ENCODE data around the gene REV3L.

DNA sequence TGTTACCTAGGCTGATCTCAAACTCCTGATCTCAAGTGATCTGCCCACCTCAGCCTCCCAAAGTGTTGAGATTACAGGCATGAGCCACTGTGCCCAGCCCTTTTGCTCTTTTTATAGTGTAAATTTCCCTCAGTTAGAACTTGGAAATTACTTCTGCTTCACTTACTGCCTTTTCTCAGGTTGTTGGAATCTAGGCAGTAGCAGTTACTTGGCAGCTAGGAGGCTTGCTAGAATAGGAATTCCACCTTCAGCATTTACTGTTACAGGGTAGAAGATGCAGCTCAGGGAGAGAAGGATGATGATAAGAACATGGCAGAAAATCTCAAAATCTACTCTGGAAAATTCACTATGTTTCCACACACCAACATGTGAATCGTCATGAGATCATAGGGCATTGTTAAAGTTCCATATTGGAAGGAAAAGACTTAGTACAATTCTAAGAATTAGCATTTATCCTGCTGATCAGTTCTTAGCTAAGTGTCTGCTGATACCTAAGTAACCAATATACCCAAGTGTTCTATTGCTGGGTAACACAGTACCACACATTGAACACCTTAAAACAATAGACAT, 213.5 kb downstream of the REV3L start:
- TF ChIP-seq CTCF (conservative IDR thresholded peaks at IDR 0.05; ENCODE audit: low read length), result no peak
- no peak for TF ChIP-seq EZH2phosphoT487 (IDR thresholded peaks at IDR 0.05; ENCODE audit: borderline replicate concordance)

All from Loucy (cell line).